ENCODE measurements around the gene FCN3.

Gene FCN3

DNA sequence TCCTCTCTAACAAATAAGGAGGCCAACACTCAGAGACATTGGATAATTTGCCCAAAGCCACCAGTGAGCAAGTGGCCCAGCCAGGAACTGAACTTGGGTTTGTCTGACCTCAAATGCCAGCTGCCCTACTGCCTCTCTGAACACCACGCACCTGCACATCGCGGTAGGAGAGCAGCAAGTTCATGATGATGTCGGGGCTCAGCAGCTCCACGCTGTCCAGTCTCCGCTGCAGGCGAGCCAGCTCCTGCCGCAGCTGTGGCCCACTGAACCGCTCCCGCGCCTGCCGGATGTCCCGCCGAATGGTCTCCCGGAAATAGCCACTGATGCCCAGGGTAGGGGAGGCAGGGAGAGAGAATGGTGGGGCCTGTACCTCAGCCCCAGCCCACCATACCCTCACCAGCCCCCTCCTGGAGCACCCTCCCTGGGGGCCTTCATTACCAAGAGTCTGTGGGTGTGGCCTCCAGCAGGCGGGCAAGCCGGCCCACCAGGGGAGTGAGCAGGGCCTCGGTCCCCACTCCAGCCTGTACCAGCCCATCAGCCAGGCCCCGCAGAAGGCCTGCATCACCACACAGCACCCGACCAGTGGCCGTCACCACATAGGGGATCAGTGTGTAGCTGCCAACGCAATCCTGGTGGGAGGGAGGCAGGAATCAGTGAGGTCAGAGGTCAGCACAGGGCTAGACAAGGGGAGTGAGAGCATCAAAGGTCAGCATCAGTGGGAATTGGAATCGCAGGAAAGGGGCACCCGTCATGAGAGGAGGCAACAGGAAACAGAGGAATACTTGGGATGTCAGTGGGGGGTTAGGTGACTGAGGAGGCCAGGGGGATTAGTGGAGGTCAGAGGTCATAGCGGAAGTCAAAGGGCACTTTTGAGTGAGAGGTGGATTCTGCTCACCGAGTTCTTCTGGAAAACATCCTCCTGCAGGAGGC is 10.6 kb downstream of the FCN3 start:
- H3K27me3 Mint-ChIP-seq (ENCODE audit: low read depth) = peaks cover 25% of the 10 kb centered on the region
- H3K27ac Mint-ChIP-seq = peak overlapping the region in 2 of 3 experiments; percentile 25 to 45
- no peaks in the 10 kb centered on the region for H3K9me3 Mint-ChIP-seq
- TF ChIP-seq, protein P1, sequence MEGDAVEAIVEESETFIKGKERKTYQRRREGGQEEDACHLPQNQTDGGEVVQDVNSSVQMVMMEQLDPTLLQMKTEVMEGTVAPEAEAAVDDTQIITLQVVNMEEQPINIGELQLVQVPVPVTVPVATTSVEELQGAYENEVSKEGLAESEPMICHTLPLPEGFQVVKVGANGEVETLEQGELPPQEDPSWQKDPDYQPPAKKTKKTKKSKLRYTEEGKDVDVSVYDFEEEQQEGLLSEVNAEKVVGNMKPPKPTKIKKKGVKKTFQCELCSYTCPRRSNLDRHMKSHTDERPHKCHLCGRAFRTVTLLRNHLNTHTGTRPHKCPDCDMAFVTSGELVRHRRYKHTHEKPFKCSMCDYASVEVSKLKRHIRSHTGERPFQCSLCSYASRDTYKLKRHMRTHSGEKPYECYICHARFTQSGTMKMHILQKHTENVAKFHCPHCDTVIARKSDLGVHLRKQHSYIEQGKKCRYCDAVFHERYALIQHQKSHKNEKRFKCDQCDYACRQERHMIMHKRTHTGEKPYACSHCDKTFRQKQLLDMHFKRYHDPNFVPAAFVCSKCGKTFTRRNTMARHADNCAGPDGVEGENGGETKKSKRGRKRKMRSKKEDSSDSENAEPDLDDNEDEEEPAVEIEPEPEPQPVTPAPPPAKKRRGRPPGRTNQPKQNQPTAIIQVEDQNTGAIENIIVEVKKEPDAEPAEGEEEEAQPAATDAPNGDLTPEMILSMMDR (IDR thresholded peaks at IDR 0.05; ENCODE audit: unreplicated experiment in 3 of 3) = no peak
- peaks cover 2% of the 10 kb centered on the region for H3K36me3 Mint-ChIP-seq (ENCODE audit: low read depth)
- peaks cover 28% of the 10 kb centered on the region for H3K4me1 Mint-ChIP-seq
- H3K4me3 Mint-ChIP-seq = peak overlapping the region; percentile 32 to 48 (median 40)

DNA sequence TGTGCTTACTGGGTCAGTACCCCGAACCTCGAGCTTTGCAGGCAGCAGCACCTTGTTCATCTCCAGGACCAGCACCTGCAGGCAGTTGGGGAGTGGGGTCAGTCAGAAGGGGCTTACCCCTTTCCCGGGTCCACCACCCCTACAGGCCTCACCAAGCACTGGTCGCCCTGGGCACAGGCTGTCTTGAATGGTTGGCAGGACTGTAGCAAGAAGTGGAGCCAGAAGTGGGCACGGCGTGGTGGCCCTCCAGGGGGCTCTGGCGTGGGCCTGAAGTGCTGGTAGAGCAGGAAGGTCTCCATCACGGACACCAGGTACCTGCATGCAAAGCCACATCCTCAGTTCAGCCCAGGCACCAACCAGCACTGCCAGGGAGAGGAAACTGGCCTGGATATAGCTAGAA is 13.1 kb downstream of the FCN3 start:
- H3K27ac Mint-ChIP-seq = no peak overlapping the region
- peaks cover 4% of the 10 kb centered on the region for H3K36me3 Mint-ChIP-seq (ENCODE audit: low read depth)
- H3K4me1 Mint-ChIP-seq = peaks cover 18% of the 10 kb centered on the region
- peak overlapping the region in 1 of 3 experiments; percentile 51 for H3K4me3 Mint-ChIP-seq
- TF ChIP-seq, protein P1 (IDR thresholded peaks at IDR 0.05; ENCODE audit: unreplicated experiment in 3 of 3) = no peak
- H3K27me3 Mint-ChIP-seq (ENCODE audit: low read depth) = peaks cover 30% of the 10 kb centered on the region
- no peaks in the 10 kb centered on the region for H3K9me3 Mint-ChIP-seq

DNA sequence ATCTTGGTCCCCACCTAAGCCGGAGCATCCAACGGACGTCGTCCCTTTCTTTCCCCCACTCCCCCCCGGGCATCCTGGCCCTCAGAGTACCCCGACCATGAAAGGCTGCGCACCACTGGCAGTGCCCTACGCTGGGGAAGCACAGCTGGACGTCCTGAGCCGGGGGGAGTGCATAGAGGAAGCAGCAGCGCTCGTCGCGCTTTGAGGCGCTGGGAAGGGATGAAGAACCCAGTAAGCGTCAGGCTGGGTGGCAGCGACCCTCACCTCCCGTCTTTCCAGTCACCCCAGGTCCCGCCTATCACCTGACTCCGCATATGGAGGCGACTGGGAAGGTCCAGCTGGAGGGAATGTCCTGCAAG is 13.6 kb downstream of the FCN3 start:
- peaks cover 4% of the 10 kb centered on the region for H3K36me3 Mint-ChIP-seq (ENCODE audit: low read depth)
- H3K4me3 Mint-ChIP-seq = peak overlapping the region in 2 of 3 experiments; percentile 51 to 66
- no peak overlapping the region for H3K27ac Mint-ChIP-seq
- H3K4me1 Mint-ChIP-seq = peaks cover 18% of the 10 kb centered on the region
- H3K27me3 Mint-ChIP-seq (ENCODE audit: low read depth) = peaks cover 30% of the 10 kb centered on the region
- H3K9me3 Mint-ChIP-seq = no peaks in the 10 kb centered on the region
- TF ChIP-seq, protein P1 (IDR thresholded peaks at IDR 0.05; ENCODE audit: unreplicated experiment in 3 of 3) = no peak

DNA sequence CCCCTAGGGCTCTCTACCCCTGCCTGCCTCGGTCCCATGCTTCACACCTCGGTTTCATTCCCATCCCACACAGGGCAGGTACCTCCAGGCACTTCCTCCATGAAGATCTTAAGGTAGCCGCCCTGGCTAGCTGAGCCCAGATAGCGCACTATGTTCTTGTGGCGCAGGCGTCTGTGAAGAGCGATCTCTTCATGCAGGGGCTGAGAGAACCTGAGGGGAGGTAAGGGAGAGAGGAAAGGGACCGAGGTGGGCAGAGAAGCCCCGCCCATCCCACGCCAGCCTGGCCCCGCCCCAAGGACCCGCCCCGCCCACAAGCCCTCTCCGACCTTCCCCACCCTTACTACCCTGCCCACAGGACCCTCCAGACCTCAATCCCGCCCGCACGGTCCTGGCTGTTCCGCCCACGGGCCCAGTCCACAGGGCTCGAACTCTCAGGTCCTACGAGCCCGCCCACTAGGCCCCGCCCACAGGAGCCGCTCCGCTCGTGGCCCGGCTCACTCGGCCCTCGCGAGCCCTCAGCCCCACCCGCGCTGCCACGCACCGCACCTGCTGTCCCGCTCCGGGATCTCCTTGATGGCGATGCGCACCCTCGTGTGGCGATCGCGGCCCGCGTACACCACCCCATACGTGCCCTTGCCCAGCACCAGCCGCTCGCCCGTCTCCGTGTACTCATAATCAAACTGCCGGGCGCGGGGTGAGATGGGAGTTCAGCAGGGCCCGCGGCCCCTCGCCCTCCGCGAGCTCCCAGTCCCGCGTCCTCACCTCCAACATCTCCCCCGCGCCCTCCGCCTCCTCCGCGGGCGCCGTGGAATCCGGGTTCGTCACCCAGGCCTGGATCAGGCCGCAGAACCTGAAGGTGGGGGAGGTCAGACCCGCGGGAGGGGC is 14.2 kb downstream of the FCN3 start:
- no peaks in the 10 kb centered on the region for H3K9me3 Mint-ChIP-seq
- H3K4me1 Mint-ChIP-seq = peaks cover 17% of the 10 kb centered on the region
- peaks cover 8% of the 10 kb centered on the region for H3K36me3 Mint-ChIP-seq (ENCODE audit: low read depth)
- no peak overlapping the region for H3K27ac Mint-ChIP-seq
- TF ChIP-seq, protein P1 (IDR thresholded peaks at IDR 0.05; ENCODE audit: unreplicated experiment in 3 of 3) = no peak
- H3K27me3 Mint-ChIP-seq (ENCODE audit: low read depth) = peaks cover 30% of the 10 kb centered on the region
- peak overlapping the region; percentile 7 to 66 (median 50) for H3K4me3 Mint-ChIP-seq

DNA sequence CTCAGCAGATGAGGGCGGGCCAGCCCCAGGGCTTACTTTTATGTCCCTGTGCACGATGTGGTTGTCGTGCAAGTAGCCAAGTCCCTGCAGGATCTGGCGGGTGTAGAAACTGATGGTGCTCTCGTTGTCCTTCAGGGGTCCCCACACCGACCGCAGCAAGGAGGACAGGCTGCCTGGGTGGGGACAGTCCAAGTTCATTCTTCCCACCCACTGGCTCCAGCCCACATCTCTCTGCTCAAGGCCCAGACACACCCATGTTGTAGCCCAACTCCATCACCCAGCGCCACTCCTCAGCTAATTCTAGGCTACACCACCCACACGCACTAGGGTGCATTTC is 14.8 kb downstream of the FCN3 start:
- Mint-ChIP-seq H3K4me1 (peaks cover 11% of the 10 kb centered on the region), H3K36me3 (ENCODE audit: low read depth) (peaks cover 8% of the 10 kb centered on the region), H3K27me3 (ENCODE audit: low read depth) (peaks cover 30% of the 10 kb centered on the region), H3K27ac (no peak overlapping the region), H3K4me3 (peak overlapping the region; percentile 3 to 66 (median 7)), H3K9me3 (no peaks in the 10 kb centered on the region)
- TF ChIP-seq, protein P1 (IDR thresholded peaks at IDR 0.05; ENCODE audit: unreplicated experiment in 3 of 3) = no peak

All from nephron (organoid).